H1 (cell line): Measurements from ENCODE around the gene SHROOM3. TPM values are rescaled to one million over a fixed set of nuclear protein-coding genes. Genes with fewer than 3 reads are reported as not detected.

Source experiments
- CTCF ChIA-PET: fragments of 300-600 bp; sonication (Branson Sonifier 250); formaldehyde crosslinking; loops from one replicate; lab custom pipeline; 2021; ENCODE audit not compliant: partially characterized antibody; lab: Charles Lee
- POLR2A ChIA-PET: fragments of 300-600 bp; sonication (Branson Sonifier 250); formaldehyde crosslinking; loops from one replicate; lab custom pipeline; 2021; ENCODE audit warnings: inconsistent platforms; ENCODE audit not compliant: partially characterized antibody; lab: Charles Lee
- DNase-seq, 2 experiments: peaks; one replicate each; pipeline versions ENCODE4 v3.0.0 to v3.0.0-alpha.2; 2010 to 2022; ENCODE audit warnings: low spot score in 2 of 2, low read depth in 1 of 2, mixed read lengths in 1 of 2
- FAIRE-seq: peaks from 2 replicates; lab custom pipeline; 2011; peaks lifted over from hg19 to GRCh38; lab: Jason Lieb, UNC
- H2AFZ ChIP-seq: 2 replicates; pipeline ENCODE4 v1.8.1; 2012; ENCODE audit warnings: low read length, inconsistent platforms
- H2AK5ac ChIP-seq: 2 replicates; pipeline ENCODE4 v1.6.1; 2013; ENCODE audit warnings: low read depth, low read length
- H2BK120ac ChIP-seq: replicated peaks from 2 replicates; pipeline ENCODE3; 2013; ENCODE audit warnings: low read depth, low read length, inconsistent platforms
- H2BK12ac ChIP-seq: 2 replicates; pipeline ENCODE4 v1.6.1; 2013; ENCODE audit warnings: low read depth, low read length
- H2BK15ac ChIP-seq: 2 replicates; pipeline ENCODE4 v1.6.1; 2013; ENCODE audit warnings: low read length
- H2BK20ac ChIP-seq: 2 replicates; pipeline ENCODE4 v1.6.1; 2013; ENCODE audit warnings: low read length
- H2BK5ac ChIP-seq: 2 replicates; pipeline ENCODE4 v1.6.1; 2013; ENCODE audit warnings: low read depth, low read length
- H3K14ac ChIP-seq: 2 replicates; pipeline ENCODE4 v1.6.1; 2013; ENCODE audit warnings: inconsistent platforms; ENCODE audit not compliant: insufficient read length
- H3K18ac ChIP-seq: 2 replicates; pipeline ENCODE4 v1.6.1; 2013; ENCODE audit warnings: low read length; ENCODE audit errors: extremely low read depth
- H3K23ac ChIP-seq: 2 replicates; pipeline ENCODE4 v1.6.1; 2013; ENCODE audit warnings: inconsistent platforms; ENCODE audit not compliant: insufficient read length
- H3K23me2 ChIP-seq: 2 replicates; pipeline ENCODE4 v1.6.1; 2013; ENCODE audit warnings: low read depth, low read length
- H3K27ac ChIP-seq: 2 replicates; pipeline ENCODE4 v1.6.1; 2011; ENCODE audit warnings: low read depth, low read length, inconsistent platforms
- H3K27me3 ChIP-seq, 4 experiments: replicated peaks in 1 of 4; 1 replicate in 1 of 4; 2 replicates in 3 of 4; pipeline versions ENCODE4 v1.6.1 to v1.8.1; 2011 to 2013; ENCODE audit warnings: low read length in 3 of 4, mild to moderate bottlenecking in 3 of 4, inconsistent platforms in 2 of 4, mixed read lengths in 2 of 4, moderate library complexity in 1 of 4; ENCODE audit not compliant: control insufficient read depth in 3 of 4, insufficient read depth in 3 of 4; ENCODE audit errors: extremely low read depth in 1 of 4
- H3K36me3 ChIP-seq, 4 experiments: 2 replicates each; pipeline versions ENCODE4 v1.6.1 to v1.8.1; 2011 to 2013; ENCODE audit warnings: mild to moderate bottlenecking in 4 of 4, low read length in 3 of 4, moderate library complexity in 2 of 4, control low read depth in 1 of 4, inconsistent platforms in 1 of 4; ENCODE audit not compliant: insufficient read depth in 4 of 4, control insufficient read depth in 2 of 4
- H3K4ac ChIP-seq: replicated peaks from 2 replicates; pipeline ENCODE3; 2013; ENCODE audit warnings: low read length, low read depth, mixed read lengths, inconsistent platforms; ENCODE audit not compliant: insufficient read length
- H3K4me1 ChIP-seq, 4 experiments: replicated peaks in 1 of 4; 1 replicate in 1 of 4; 2 replicates in 3 of 4; pipeline versions ENCODE4 v1.6.1 to v1.8.1; 2011 to 2013; ENCODE audit warnings: low read length in 3 of 4, inconsistent platforms in 2 of 4, mixed read lengths in 1 of 4; ENCODE audit not compliant: insufficient read depth in 4 of 4, control insufficient read depth in 3 of 4
- H3K4me2 ChIP-seq, 2 experiments: 2 replicates each; pipeline versions ENCODE4 v1.6.1 to v1.8.1; 2011 to 2013; ENCODE audit warnings: low read depth in 2 of 2, low read length in 2 of 2, control low read depth in 1 of 2, inconsistent platforms in 1 of 2, mild to moderate bottlenecking in 1 of 2; ENCODE audit not compliant: insufficient read depth in 1 of 2
- H3K4me3 ChIP-seq, 4 experiments: fragments of 200-600, 300-600 bp in 1 of 4; sonication (generic), shearing (Covaris generic), sonication (Bioruptor Twin) in 1 of 4; 2 replicates each; pipeline versions ENCODE4 v1.5.1 to v1.8.1; 2011 to 2016; ENCODE audit warnings: low read length in 4 of 4, low read depth in 3 of 4, control low read depth in 2 of 4, inconsistent platforms in 2 of 4, mild to moderate bottlenecking in 2 of 4, mixed read lengths in 1 of 4, moderate library complexity in 1 of 4; ENCODE audit not compliant: insufficient read depth in 2 of 4; ENCODE audit errors: extremely low read depth in 1 of 4
- H3K56ac ChIP-seq: replicated peaks from 2 replicates; pipeline ENCODE3; 2013; ENCODE audit warnings: low read depth, mild to moderate bottlenecking, mixed read lengths, low read length, inconsistent platforms; ENCODE audit not compliant: insufficient read length
- H3K79me1 ChIP-seq: 2 replicates; pipeline ENCODE4 v1.6.1; 2013; ENCODE audit warnings: low read depth, low read length, control low read depth
- H3K79me2 ChIP-seq, 2 experiments: 2 replicates each; pipeline versions ENCODE4 v1.6.1 to v1.8.1; 2012 to 2013; ENCODE audit warnings: low read length in 2 of 2, mild to moderate bottlenecking in 2 of 2, inconsistent platforms in 1 of 2; ENCODE audit not compliant: insufficient read depth in 2 of 2, control insufficient read depth in 1 of 2
- H3K9ac ChIP-seq, 4 experiments: replicated peaks in 1 of 4; 1 replicate in 1 of 4; 2 replicates in 3 of 4; pipeline versions ENCODE4 v1.6.1 to v1.8.1; 2011 to 2013; ENCODE audit warnings: low read depth in 3 of 4, low read length in 3 of 4, control low read depth in 2 of 4, mild to moderate bottlenecking in 2 of 4, moderate library complexity in 2 of 4, inconsistent platforms in 1 of 4; ENCODE audit errors: extremely low read depth in 1 of 4
- H3K9me3 ChIP-seq, 2 experiments: 2 replicates each; pipeline versions ENCODE4 v1.6.1 to v1.8.1; 2012 to 2013; ENCODE audit warnings: mild to moderate bottlenecking in 2 of 2, moderate library complexity in 2 of 2, control low read depth in 1 of 2, inconsistent platforms in 1 of 2, low read depth in 1 of 2, low read length in 1 of 2, mixed read lengths in 1 of 2; ENCODE audit not compliant: insufficient read depth in 2 of 2
- H4K20me1 ChIP-seq, 2 experiments: replicated peaks in 1 of 2; 2 replicates each; pipeline versions ENCODE3 to v1.8.1; 2011 to 2013; ENCODE audit warnings: inconsistent platforms in 2 of 2, low read length in 2 of 2, mild to moderate bottlenecking in 1 of 2; ENCODE audit not compliant: insufficient read depth in 2 of 2, control insufficient read depth in 1 of 2
- H4K5ac ChIP-seq: 2 replicates; pipeline ENCODE4 v1.6.1; 2013; ENCODE audit warnings: low read length, low read depth, mixed read lengths, inconsistent platforms; ENCODE audit not compliant: insufficient read length
- H4K8ac ChIP-seq: 2 replicates; pipeline ENCODE4 v1.8.0; 2013; ENCODE audit warnings: mild to moderate bottlenecking, moderate library complexity, low read length, inconsistent platforms; ENCODE audit not compliant: insufficient read depth; ENCODE audit errors: extremely low read depth
- H4K91ac ChIP-seq: replicated peaks from 2 replicates; pipeline ENCODE3; 2013; ENCODE audit warnings: low read length, mixed read lengths, inconsistent platforms; ENCODE audit not compliant: insufficient read length
- ATF3 ChIP-seq: IDR thresholded peaks from 2 replicates; pipeline ENCODE4 v1.6.1; 2011; ENCODE audit warnings: low read depth, mild to moderate bottlenecking, low read length; ENCODE audit not compliant: insufficient read depth
- BCL11A ChIP-seq, 2 experiments: IDR thresholded peaks; one replicate each; pipeline ENCODE4 v1.6.1; 2011; ENCODE audit warnings: low read depth in 2 of 2, low read length in 2 of 2, mild to moderate bottlenecking in 2 of 2
- CEBPB ChIP-seq: IDR thresholded peaks from 2 replicates; pipeline ENCODE4 v1.6.1; 2012; ENCODE audit warnings: low read depth, low read length
- CHD1 ChIP-seq: IDR thresholded peaks from 2 replicates; pipeline ENCODE4 v1.6.1; 2012; ENCODE audit warnings: low read depth, low read length, improper control_type of control experiment
- CTBP2 ChIP-seq: IDR thresholded peaks from 2 replicates; pipeline ENCODE4 v1.7.0; 2011; ENCODE audit warnings: borderline replicate concordance, mild to moderate bottlenecking, moderate library complexity, mixed read lengths, low read length; ENCODE audit not compliant: insufficient read depth, insufficient read length
- EZH2 ChIP-seq: fragments of 200-600 bp; sonication (generic); IDR thresholded peaks from 2 replicates; pipeline ENCODE4 v1.7.1; 2012; ENCODE audit warnings: low read depth, mild to moderate bottlenecking, moderate library complexity, low read length, inconsistent platforms; ENCODE audit not compliant: severe bottlenecking
- NANOG ChIP-seq: IDR thresholded peaks from 2 replicates; pipeline ENCODE4 v1.6.1; 2011; ENCODE audit warnings: low read length, low read depth, mild to moderate bottlenecking, inconsistent platforms; ENCODE audit not compliant: insufficient read depth, poor library complexity, severe bottlenecking
- TAF1 ChIP-seq: IDR thresholded peaks from 2 replicates; pipeline ENCODE4 v1.6.1; 2011; ENCODE audit warnings: mild to moderate bottlenecking, low read depth, low read length
- TAF7 ChIP-seq: optimal IDR thresholded peaks from 2 replicates; pipeline ENCODE3; 2011; ENCODE audit warnings: low read depth, mild to moderate bottlenecking, inconsistent platforms, low read length, moderate library complexity, borderline replicate concordance
- TEAD4 ChIP-seq: IDR thresholded peaks from 2 replicates; pipeline ENCODE4 v1.6.1; 2012; ENCODE audit warnings: low read depth, low read length, inconsistent platforms, mixed read lengths
- WGBS, 2 experiments: shearing (Covaris generic) in 1 of 2; methylation state at CpG; one replicate each; pipeline versions ENCODE4 v1.1.6 to v1.1.7; 2013 to 2015; ENCODE audit warnings: low lambda C conversion rate in 2 of 2, mixed read lengths in 2 of 2, inconsistent platforms in 1 of 2, low coverage in 1 of 2, missing lambda C conversion rate in 1 of 2; ENCODE audit not compliant: insufficient replicate concordance in 2 of 2, insufficient coverage in 1 of 2, insufficient read length in 1 of 2; ENCODE audit errors: extremely low coverage in 1 of 2, missing lambda C conversion rate in 1 of 2; 5-methylcytosine and 5-hydroxymethylcytosine counted together
- polyA plus RNA-seq, 7 experiments: library from polyadenylated mRNA; depleted of rRNA in 3 of 7; stranded (reverse) in 5 of 7; unstranded in 2 of 7; fragments of >200 nt in 5 of 7; fragments of 200-250 nt in 2 of 7; gene quantifications; 1 replicate in 5 of 7; 2 replicates in 1 of 7; 4 replicates in 1 of 7; pipeline versions ENCODE4 v1.2.1 to v1.2.3, GENCODE V29; 2011 to 2013; ENCODE audit warnings: missing spikeins in 2 of 7, mixed read lengths in 2 of 7
- total RNA-seq: library from RNA; stranded (reverse); fragmentation: NEBNext Ultra II Directional; extraction: Animal tissue kit (Norgen Biotek cat#: 25700); gene quantifications from 2 replicates; pipeline ENCODE4 v1.2.1, GENCODE V29; 2021

The SHROOM3 gene
- total and polyA plus RNA-seq, 2 of the 8 experiments (the other 6 are each of a cell fraction or from before 2014, with no cell fraction given) = 15.8 to 34.0 TPM

GRCh38 chr4:76737771-76738085, 302.7 kb downstream of the SHROOM3 start:
- H2BK12ac ChIP-seq = no peak overlapping the region
- H4K91ac ChIP-seq = no peak overlapping the region
- H3K79me1 ChIP-seq = no peaks in the 10 kb centered on the region
- H2BK120ac ChIP-seq = no peak overlapping the region
- no peak overlapping the region for H3K14ac ChIP-seq
- H3K4ac ChIP-seq = no peak overlapping the region
- no peak overlapping the region for H3K4me3 ChIP-seq
- no peak for TF ChIP-seq CTBP2
- no peak for TF ChIP-seq NANOG
- TF ChIP-seq TAF1 = no peak
- no peak for TF ChIP-seq EZH2
- TF ChIP-seq BCL11A (IDR thresholded peaks at IDR 0.05; ENCODE audit: low read depth in 2 of 2, low read length in 2 of 2) = no peak
- no peak for TF ChIP-seq CEBPB
- no peak for TF ChIP-seq TEAD4
- no peak for TF ChIP-seq ATF3
- no peak for TF ChIP-seq CHD1
- TF ChIP-seq TAF7 = no peak
- peaks cover 5 to 12% (median 5%) of the 10 kb centered on the region in 4 experiments; a peak in 5 of 7 replicates for H3K4me1 ChIP-seq
- no peak overlapping the region for H3K9ac ChIP-seq
- peaks cover 0 to 2% of the 10 kb centered on the region in 2 experiments for H4K20me1 ChIP-seq
- peaks cover 0 to 4% of the 10 kb centered on the region in 2 experiments; a peak in 1 of 4 replicates for H3K79me2 ChIP-seq
- no peak overlapping the region for H3K56ac ChIP-seq
- H2AK5ac ChIP-seq = no peak overlapping the region
- peaks cover 6 to 32% (median 21%) of the 10 kb centered on the region in 4 experiments; a peak in 6 of 8 replicates for H3K36me3 ChIP-seq
- no peak overlapping the region for H3K4me2 ChIP-seq
- no peaks in the 10 kb centered on the region for H3K27me3 ChIP-seq
- H3K27ac ChIP-seq = no peak overlapping the region
- H3K23me2 ChIP-seq = no peaks in the 10 kb centered on the region
- no peak overlapping the region for H3K18ac ChIP-seq
- no peak overlapping the region for H4K8ac ChIP-seq
- H2BK15ac ChIP-seq = no peak overlapping the region
- CTCF ChIA-PET = interaction anchor here (0.6 to 1.7 kb wide), 5 partner anchors 8 to 199 kb away, joined by 3 to 7 read pairs (median 3); no protein-coding TSS in a partner anchor
- DNase-seq (no peak), FAIRE-seq (no peak)
- no peak overlapping the region for H4K5ac ChIP-seq
- POLR2A ChIA-PET = interaction anchor here (1.2 kb wide), 1 partner anchor 39 kb away, joined by 3 read pairs; no protein-coding TSS in a partner anchor
- no peaks in the 10 kb centered on the region for H3K9me3 ChIP-seq
- H3K23ac ChIP-seq = no peak overlapping the region
- no peak overlapping the region for H2BK20ac ChIP-seq
- WGBS, 2 experiments = 81% methylated on average over 2 of the region's 2 CpGs; no CpG with 5 or more reads in 1 of the 2 experiments
- H2AFZ ChIP-seq = no peak overlapping the region
- no peak overlapping the region for H2BK5ac ChIP-seq
